GM23338 (cell line): Measurements from ENCODE around the gene B4GALT2. TPM values are rescaled to one million over a fixed set of nuclear protein-coding genes. Genes with fewer than 3 reads are reported as not detected.

ENCODE experiments used
- ATAC-seq: fragments of 200-7000 bp; cut with Tn5 transposase; 3 replicates; pipeline ENCODE4 v1.9.1; 2020
- DNase-seq: peaks from one replicate; pipeline ENCODE4 v3.0.0-alpha.2; 2015; ENCODE audit warnings: low spot score
- H2AFZ ChIP-seq: fragments of 200-600 bp; sonication (generic); 2 replicates; pipeline ENCODE4 v1.8.0; 2016; ENCODE audit warnings: antibody characterized with exemption, mild to moderate bottlenecking, moderate library complexity
- H3F3A ChIP-seq: fragments of 200-600 bp; sonication (generic); replicated peaks from 2 replicates; pipeline ENCODE4 v1.8.0; 2017; ENCODE audit warnings: antibody characterized with exemption, mixed run types, low read depth
- H3K27ac ChIP-seq: fragments of 200-600 bp; sonication (generic); 2 replicates; pipeline ENCODE4 v1.6.1; 2016; ENCODE audit warnings: low read depth
- H3K27me3 ChIP-seq: fragments of 200-600 bp; sonication (generic); 2 replicates; pipeline ENCODE4 v1.8.0; 2016; ENCODE audit warnings: mild to moderate bottlenecking, mixed run types, moderate library complexity; ENCODE audit not compliant: insufficient read depth
- H3K36me3 ChIP-seq: fragments of 200-600 bp; sonication (generic); 2 replicates; pipeline ENCODE4 v1.8.0; 2016; ENCODE audit warnings: mild to moderate bottlenecking; ENCODE audit not compliant: insufficient read depth
- H3K4me1 ChIP-seq: fragments of 200-600 bp; sonication (generic); 2 replicates; pipeline ENCODE4 v1.8.0; 2016; ENCODE audit warnings: mild to moderate bottlenecking, moderate library complexity; ENCODE audit not compliant: insufficient read depth
- H3K4me2 ChIP-seq: fragments of 200-600 bp; sonication (generic); 2 replicates; pipeline ENCODE4 v1.7.1; 2017; ENCODE audit warnings: mixed run types
- H3K4me3 ChIP-seq: fragments of 200-600 bp; sonication (generic); 2 replicates; pipeline ENCODE4 v1.6.1; 2016; ENCODE audit warnings: mixed run types
- H3K79me2 ChIP-seq: fragments of 200-600 bp; sonication (generic); replicated peaks from 2 replicates; pipeline ENCODE4 v1.8.0; 2017; ENCODE audit warnings: mild to moderate bottlenecking; ENCODE audit not compliant: insufficient read depth
- H3K9me2 ChIP-seq: fragments of 200-600 bp; sonication (generic); 2 replicates; pipeline ENCODE4 v1.8.0; 2017; ENCODE audit not compliant: insufficient read depth
- H4K20me1 ChIP-seq: fragments of 200-600 bp; sonication (generic); replicated peaks from 2 replicates; pipeline ENCODE4 v1.8.0; 2017; ENCODE audit warnings: mild to moderate bottlenecking; ENCODE audit not compliant: insufficient read depth
- H3K27ac Mint-ChIP-seq: 2 replicates; pipeline ENCODE4 v1.8.0; 2020; ENCODE audit warnings: inconsistent platforms, mild to moderate bottlenecking, moderate library complexity, mixed read lengths
- H3K27me3 Mint-ChIP-seq: 3 replicates; pipeline ENCODE4 v1.8.0; 2022; ENCODE audit warnings: low read depth, mild to moderate bottlenecking, moderate library complexity, mixed read lengths, inconsistent platforms; ENCODE audit not compliant: insufficient read depth, poor library complexity
- H3K36me3 Mint-ChIP-seq: 3 replicates; pipeline ENCODE4 v1.8.0; 2021; ENCODE audit warnings: low read depth, mild to moderate bottlenecking, inconsistent platforms, moderate library complexity, mixed read lengths
- H3K4me1 Mint-ChIP-seq: 3 replicates; pipeline ENCODE4 v1.8.0; 2020; ENCODE audit warnings: mild to moderate bottlenecking, inconsistent platforms, mixed read lengths
- H3K4me3 Mint-ChIP-seq: 3 replicates; pipeline ENCODE4 v1.8.0; 2021; ENCODE audit warnings: moderate library complexity, mild to moderate bottlenecking, inconsistent platforms, mixed read lengths
- H3K9me3 Mint-ChIP-seq: 3 replicates; pipeline ENCODE4 v1.8.0; 2020; ENCODE audit warnings: moderate library complexity, mild to moderate bottlenecking, inconsistent platforms, mixed read lengths
- CREB1 ChIP-seq: fragments of 250-450 bp; sonication (Bioruptor Pico); IDR thresholded peaks from 2 replicates; pipeline ENCODE4 v1.5.0; 2020; ENCODE audit warnings: low read depth, mild to moderate bottlenecking, moderate library complexity
- CTCF ChIP-seq, 2 experiments: fragments of 200-600 bp in 1 of 2; sonication (generic) in 1 of 2; conservative IDR thresholded peaks; 2 replicates each; pipeline versions ENCODE4 v1.5.1 to v1.6.1; 2016 to 2017; ENCODE audit warnings: antibody characterized with exemption in 2 of 2, low read depth in 2 of 2, mild to moderate bottlenecking in 2 of 2, moderate library complexity in 1 of 2
- ETS1 ChIP-seq: IDR thresholded peaks from 2 replicates; pipeline ENCODE4 v1.6.1; 2016; ENCODE audit warnings: antibody characterized with exemption
- EZH2phosphoT487 ChIP-seq: fragments of 200-600 bp; sonication (generic); IDR thresholded peaks from one replicate; pipeline ENCODE4 v1.8.1; 2018; ENCODE audit warnings: antibody characterized with exemption; ENCODE audit not compliant: unreplicated experiment
- POLR2AphosphoS5 ChIP-seq: IDR thresholded peaks from 2 replicates; pipeline ENCODE4 v1.6.1; 2016; ENCODE audit warnings: antibody characterized with exemption, low read depth
- REST ChIP-seq: IDR thresholded peaks from one replicate; pipeline ENCODE4 v1.6.1; 2018; ENCODE audit warnings: antibody characterized with exemption; ENCODE audit not compliant: unreplicated experiment
- STAT1 ChIP-seq: IDR thresholded peaks from one replicate; pipeline ENCODE4 v1.6.1; 2016; ENCODE audit warnings: antibody characterized with exemption; ENCODE audit not compliant: unreplicated experiment
- ZNF114 ChIP-seq: fragments of 250-450 bp; sonication (Bioruptor Pico); IDR thresholded peaks from 2 replicates; pipeline ENCODE4 v1.5.0; 2020; ENCODE audit warnings: mild to moderate bottlenecking, moderate library complexity
- ZNF331 ChIP-seq: fragments of 250-450 bp; sonication (Bioruptor Pico); IDR thresholded peaks from 2 replicates; pipeline ENCODE4 v1.5.0; 2020; ENCODE audit warnings: low read depth, mild to moderate bottlenecking, moderate library complexity
- ZNF462 ChIP-seq: fragments of 250-450 bp; sonication (Bioruptor Pico); IDR thresholded peaks from 2 replicates; pipeline ENCODE4 v1.5.0; 2020; ENCODE audit warnings: mild to moderate bottlenecking, moderate library complexity
- polyA plus RNA-seq: library from polyadenylated mRNA; unstranded; fragments of >200 nt; fragmentation: Nextera tagmentation; extraction: Ambion mirVana; gene quantifications from 2 replicates; pipeline ENCODE4 v1.2.1, GENCODE V29; 2016
- total RNA-seq: library from RNA; depleted of rRNA; stranded (reverse); fragments of >200 nt; shearing (Covaris generic); gene quantifications from 2 replicates; pipeline ENCODE4 v1.2.3, GENCODE V29; 2014

B4GALT2 gene
- total and polyA plus RNA-seq, 2 experiments from 2014 or later: 22.4 to 63.1 TPM

GRCh38 chr1:44020464-44020863 is 41.5 kb downstream of the B4GALT2 start:
- Histone ChIP-seq H2AFZ (no peak overlapping the region), H3K4me1 (no peaks in the 10 kb centered on the region), H3K79me2 (no peaks in the 10 kb centered on the region; the same call in 1 of the 2 replicates), H3K27ac (no peak overlapping the region), H3F3A (no peaks in the 10 kb centered on the region), H3K4me2 (no peak overlapping the region), H3K36me3 (no peaks in the 10 kb centered on the region), H3K9me2 (no peaks in the 10 kb centered on the region), H4K20me1 (no peaks in the 10 kb centered on the region; the same call in 1 of the 2 replicates), H3K27me3 (no peaks in the 10 kb centered on the region), H3K4me3 (no peak overlapping the region)
- Mint-ChIP-seq H3K4me1 (peaks cover 10% of the 10 kb centered on the region; the same call in 2 of the 3 replicates), H3K9me3 (no peaks in the 10 kb centered on the region), H3K27me3 (peaks cover 5% of the 10 kb centered on the region), H3K27ac (no peak overlapping the region), H3K36me3 (peaks cover 53% of the 10 kb centered on the region), H3K4me3 (no peak overlapping the region)
- TF ChIP-seq POLR2AphosphoS5: no peak
- no peak for TF ChIP-seq CTCF (conservative IDR thresholded peaks at IDR 0.05; ENCODE audit: low read depth in 2 of 2)
- no peak for TF ChIP-seq EZH2phosphoT487
- no peak for TF ChIP-seq ZNF114
- TF ChIP-seq ZNF462: no peak
- no peak for TF ChIP-seq STAT1
- TF ChIP-seq ETS1: no peak
- no peak for TF ChIP-seq CREB1 (CRISPR knock-in tag)
- TF ChIP-seq REST: no peak
- no peak for TF ChIP-seq ZNF331
- DNase-seq (no peak), ATAC-seq (no peak)
